HEK293 (cell line): Measurements from ENCODE around the gene ANXA8.

Experiments
- RBAK ChIP-seq: fragments of 450-650 bp; formaldehyde crosslinking; IDR thresholded peaks from 2 replicates; pipeline ENCODE4 v1.5.1; 2016; ENCODE audit warnings: missing biosample characterization, missing genetic modification characterization
- YY1 ChIP-seq: fragments of 450-650 bp; formaldehyde crosslinking; IDR thresholded peaks from 2 replicates; pipeline ENCODE4 v1.5.1; 2018; ENCODE audit warnings: missing biosample characterization, missing genetic modification characterization
- ZNF768 ChIP-seq: fragments of 450-650 bp; formaldehyde crosslinking; IDR thresholded peaks from 2 replicates; pipeline ENCODE4 v1.5.1; 2018; ENCODE audit warnings: missing biosample characterization, mild to moderate bottlenecking, missing genetic modification characterization
- TF ChIP-seq, protein P1 (sequence below): fragments of 450-650 bp; formaldehyde crosslinking; IDR thresholded peaks from 2 replicates; pipeline ENCODE4 v1.5.1; 2016; ENCODE audit warnings: missing biosample characterization, missing genetic modification characterization

DNA sequence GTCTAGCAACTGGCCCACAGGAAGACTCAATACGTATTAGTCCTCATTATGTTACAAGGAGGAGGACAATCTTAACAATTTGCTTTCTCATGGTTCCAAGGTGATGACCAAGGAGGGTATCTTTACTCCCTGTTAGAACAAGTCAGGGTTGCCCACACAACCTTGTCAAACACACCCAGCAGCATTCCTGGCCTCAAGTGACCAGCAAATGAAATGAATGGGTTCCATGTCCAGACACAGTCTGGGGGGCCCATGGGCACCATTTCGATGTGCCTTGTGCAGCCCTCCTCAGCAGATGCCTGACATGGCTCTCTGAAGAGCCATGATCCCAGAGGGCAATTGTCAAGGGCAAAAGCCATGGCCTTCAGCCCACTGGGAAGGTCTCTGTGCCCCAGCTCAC, 40.8 kb downstream of the ANXA8 start:
- TF ChIP-seq YY1 (tag by site-specific recombination) (no peak), RBAK (tag by site-specific recombination) (no peak), ZNF768 (tag by site-specific recombination) (no peak)
- TF ChIP-seq, protein P1, sequence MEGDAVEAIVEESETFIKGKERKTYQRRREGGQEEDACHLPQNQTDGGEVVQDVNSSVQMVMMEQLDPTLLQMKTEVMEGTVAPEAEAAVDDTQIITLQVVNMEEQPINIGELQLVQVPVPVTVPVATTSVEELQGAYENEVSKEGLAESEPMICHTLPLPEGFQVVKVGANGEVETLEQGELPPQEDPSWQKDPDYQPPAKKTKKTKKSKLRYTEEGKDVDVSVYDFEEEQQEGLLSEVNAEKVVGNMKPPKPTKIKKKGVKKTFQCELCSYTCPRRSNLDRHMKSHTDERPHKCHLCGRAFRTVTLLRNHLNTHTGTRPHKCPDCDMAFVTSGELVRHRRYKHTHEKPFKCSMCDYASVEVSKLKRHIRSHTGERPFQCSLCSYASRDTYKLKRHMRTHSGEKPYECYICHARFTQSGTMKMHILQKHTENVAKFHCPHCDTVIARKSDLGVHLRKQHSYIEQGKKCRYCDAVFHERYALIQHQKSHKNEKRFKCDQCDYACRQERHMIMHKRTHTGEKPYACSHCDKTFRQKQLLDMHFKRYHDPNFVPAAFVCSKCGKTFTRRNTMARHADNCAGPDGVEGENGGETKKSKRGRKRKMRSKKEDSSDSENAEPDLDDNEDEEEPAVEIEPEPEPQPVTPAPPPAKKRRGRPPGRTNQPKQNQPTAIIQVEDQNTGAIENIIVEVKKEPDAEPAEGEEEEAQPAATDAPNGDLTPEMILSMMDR (tag by site-specific recombination): no peak
